Adipose tissue (tissue), 3 donors: ENCODE data around the gene NAV3. TPM values are rescaled to one million over a fixed set of nuclear protein-coding genes. Genes with fewer than 3 reads are reported as not detected.

Experiments used
- H3K27ac ChIP-seq: one replicate; pipeline ENCODE4 v1.5.1; 2013; ENCODE audit warnings: low read depth, low read length
- WGBS, 3 donors: extraction: QIAGEN DNeasy Blood & Tissue Kit; methylation state at CpG; one replicate each; pipeline ENCODE4 v1.1.7; 2013; 5-methylcytosine and 5-hydroxymethylcytosine counted together
- polyA plus RNA-seq, 3 donors: library from polyadenylated mRNA; stranded (reverse); fragments of 200-250 nt; gene quantifications; one replicate each; pipeline ENCODE4 v1.2.3, GENCODE V29; 2013
- donor health status: healthy with polysubstance abuse.
- donor health status: Bipolar disorder and iron deficiency.
- donor health status: healthy.

Gene NAV3
- polyA plus RNA-seq, 3 donors: 0.31 to 9.8 (median 1.9) TPM

DNA sequence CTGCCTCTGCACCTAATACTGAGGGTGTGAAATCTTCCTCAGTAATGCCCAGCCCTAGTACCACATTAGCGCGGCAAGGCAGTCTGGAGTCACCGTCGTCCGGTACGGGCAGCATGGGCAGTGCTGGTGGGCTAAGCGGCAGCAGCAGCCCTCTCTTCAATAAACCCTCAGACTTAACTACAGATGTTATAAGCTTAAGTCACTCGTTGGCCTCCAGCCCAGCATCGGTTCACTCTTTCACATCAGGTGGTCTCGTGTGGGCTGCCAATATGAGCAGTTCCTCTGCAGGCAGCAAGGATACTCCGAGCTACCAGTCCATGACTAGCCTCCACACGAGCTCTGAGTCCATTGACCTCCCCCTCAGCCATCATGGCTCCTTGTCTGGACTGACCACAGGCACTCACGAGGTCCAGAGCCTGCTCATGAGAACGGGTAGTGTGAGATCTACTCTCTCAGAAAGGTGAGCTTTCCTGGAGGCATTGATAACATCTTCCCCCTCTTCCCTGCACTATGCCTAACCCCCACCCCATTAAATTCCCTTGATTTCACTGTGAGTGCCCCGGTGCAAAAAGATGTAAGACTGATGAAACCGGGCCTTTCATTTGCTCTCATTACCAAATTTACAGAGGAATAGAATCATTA, 291.4 kb downstream of the NAV3 start:
- no peak overlapping the region for H3K27ac ChIP-seq
- 82 to 93% (median 90%) methylated on average over 16 of the region's 16 CpGs for WGBS, 3 donors

DNA sequence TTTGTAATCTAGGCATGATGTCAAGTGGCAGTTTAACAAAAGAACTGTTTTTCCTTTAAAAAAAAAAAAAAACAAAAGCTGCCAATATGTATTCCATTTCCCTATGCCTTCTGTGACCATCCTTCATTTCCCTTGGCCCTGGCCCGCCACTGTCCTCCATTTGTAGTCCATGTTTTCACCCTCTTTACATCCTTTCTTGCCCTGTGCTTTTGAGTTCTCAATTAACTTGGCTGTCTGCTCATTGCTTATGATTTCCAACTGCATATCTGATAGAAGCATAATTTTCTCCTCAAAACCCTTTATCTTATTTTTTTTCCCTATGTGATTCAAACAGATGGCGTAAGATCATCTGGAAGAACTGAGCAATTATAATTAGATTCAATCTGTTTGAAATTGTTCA, 297.5 kb downstream of the NAV3 start:
- H3K27ac ChIP-seq: no peak overlapping the region
- WGBS, 3 donors: 40 to 52% (median 51%) methylated on average over 2 of the region's 2 CpGs

DNA sequence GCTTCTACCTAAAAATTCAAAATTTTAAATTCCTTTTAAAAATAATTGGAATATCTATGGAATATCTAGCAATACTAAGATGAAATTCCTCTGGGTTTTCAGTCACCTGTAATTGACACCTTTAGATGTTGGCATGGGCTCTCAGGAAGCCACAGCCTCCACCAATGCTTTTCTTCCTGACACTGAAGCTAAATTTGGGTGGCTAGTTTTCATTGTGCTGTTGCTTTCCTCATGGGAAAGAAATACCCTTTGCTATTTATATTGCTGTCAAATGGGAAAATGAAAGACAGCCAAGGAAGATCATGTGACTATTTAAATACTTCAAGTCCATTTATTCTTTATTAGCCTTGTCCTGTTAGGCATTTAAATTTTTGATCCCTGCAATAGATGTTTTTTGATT, 313.0 kb downstream of the NAV3 start:
- H3K27ac ChIP-seq: no peak overlapping the region

DNA sequence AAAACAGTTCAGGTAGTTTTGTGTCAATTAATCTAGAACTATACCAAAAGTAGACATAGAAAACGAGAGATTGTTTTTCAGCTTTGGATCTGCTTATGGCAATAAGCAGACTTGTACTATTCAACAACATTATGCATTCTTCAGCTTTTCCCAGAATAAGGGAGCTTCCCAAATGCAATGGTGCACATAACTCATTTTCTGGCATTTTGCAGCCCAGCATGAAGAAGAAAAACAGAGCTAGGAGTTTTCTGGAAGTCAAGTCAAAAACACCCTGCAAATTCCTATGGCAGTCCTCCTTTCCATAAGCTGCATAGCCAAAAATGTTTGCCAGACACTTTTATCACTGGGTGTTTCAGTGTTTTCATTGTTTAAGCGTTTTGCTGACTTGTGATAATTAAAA, 314.7 kb downstream of the NAV3 start:
- H3K27ac ChIP-seq: no peak overlapping the region
- 35 to 48% (median 42%) methylated on average over 2 of the region's 2 CpGs for WGBS, 3 donors

DNA sequence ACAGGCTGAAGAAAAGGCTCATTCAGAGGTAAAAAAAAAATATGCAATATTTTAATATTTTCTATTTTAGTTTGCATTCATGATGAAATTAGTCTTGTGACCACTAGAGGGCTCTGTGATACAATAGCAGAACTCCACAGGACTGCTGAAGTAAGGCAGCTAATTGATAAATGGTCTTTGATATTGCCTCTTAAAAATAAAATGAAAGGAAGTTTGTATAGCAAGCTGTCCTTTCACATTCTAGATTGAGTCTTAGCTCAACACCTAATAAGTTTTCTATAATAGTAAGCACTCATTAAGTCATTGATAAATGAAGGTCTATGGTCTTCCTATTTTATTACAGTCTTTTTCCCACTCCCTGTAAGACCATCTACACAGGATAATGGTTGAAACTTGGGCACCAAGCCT, 315.7 kb downstream of the NAV3 start:
- H3K27ac ChIP-seq: no peak overlapping the region

DNA sequence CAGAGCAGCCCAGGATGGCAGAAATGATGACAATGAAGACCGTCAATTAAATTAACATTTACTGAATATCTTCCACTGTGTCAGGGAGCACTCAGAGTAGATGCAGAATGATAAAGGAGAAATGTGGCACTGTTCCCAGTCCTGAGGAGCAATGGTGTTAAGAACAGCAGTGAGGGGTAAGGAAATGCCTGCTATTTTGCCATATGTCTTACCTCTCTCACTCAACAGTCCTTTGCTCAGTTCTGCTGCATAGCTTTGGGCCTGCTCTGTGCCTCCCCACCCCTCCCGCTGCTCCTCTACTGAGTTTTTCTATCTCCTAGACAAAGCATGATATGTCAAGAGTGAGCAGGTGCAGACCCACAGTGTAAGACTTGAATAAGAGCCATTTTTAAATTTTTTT, 318.8 kb downstream of the NAV3 start:
- WGBS, 3 donors: 58 to 85% (median 85%) methylated on average over 2 of the region's 2 CpGs
- H3K27ac ChIP-seq: no peak overlapping the region

DNA sequence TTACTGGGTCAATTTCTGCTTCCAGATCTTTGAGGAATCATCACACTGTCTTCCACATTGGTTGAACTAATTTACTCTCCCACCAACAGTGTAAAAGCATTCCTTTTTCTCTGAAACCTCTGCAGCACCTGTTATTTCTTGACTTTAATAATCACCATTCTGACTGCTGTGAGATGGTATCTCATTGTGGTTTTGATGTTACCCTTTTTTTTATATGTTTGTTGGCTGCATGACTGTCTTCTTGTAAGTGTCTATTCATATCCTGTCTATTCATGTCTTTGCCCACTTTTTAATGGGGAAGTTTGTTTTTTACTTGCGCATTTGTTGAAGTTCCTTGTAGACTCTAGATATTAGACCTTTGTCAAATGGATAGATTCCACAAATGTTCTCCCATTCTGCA, 324.9 kb downstream of the NAV3 start:
- 91 to 100% (median 95%) methylated on average over 1 of the region's 1 CpG for WGBS, 3 donors
- no peak overlapping the region for H3K27ac ChIP-seq

DNA sequence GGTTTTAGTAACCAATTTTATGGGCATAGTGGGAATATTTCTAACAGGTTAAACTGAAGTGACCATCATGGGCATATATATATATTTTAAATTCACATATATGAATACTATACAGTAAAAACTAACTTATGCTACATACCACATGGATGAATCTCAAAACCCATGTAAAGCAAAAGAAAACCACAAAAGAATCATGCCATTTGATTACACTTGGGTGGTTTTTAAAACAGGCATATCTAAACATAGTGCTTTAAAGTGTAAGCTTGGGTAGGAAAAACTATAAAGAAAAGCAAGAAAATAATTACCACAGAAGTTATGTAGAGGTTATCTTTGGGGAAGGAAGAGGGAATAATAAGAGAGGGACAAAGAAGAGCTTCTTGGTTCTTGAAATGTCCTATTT, 326.1 kb downstream of the NAV3 start:
- no peak overlapping the region for H3K27ac ChIP-seq

DNA sequence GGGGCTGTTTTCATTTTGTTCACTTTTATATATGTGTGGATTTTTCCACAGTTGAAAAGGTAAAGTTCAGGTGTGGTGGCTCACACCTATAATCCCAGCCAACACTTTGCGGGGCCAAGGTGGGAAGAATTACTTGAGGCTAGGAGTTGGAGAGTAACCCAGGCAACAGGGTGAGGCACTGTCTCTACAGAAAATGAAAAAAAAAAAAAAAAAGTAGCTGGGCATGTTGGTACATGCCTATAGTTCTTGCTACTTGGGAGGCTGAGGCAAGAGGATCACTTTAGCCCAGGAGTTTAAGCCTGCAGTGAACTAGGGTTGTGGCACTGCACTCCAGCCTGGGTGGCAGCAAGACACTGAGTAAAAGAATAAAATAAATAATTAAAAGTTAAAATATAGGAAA, 326.5 kb downstream of the NAV3 start:
- WGBS, 3 donors: 97 to 100% (median 100%) methylated on average over 1 of the region's 1 CpG

DNA sequence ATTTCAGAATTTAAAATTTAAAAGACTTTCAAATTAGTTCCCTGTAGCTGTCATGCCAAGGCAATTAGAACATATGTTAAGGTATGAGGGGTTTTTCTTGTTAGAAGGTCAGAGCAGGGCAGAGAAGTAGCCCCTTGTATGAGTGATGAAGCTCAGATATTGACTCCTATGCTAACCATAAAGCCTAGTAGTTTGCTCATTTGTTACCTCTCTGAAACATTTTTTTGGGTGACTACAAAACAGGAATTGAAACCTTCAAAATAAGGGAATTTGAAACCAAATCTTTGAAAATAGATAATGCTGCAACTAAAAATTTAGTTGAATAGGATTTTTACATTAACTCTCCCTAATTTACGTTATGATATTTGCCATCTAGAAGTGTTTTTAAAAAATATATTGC, 333.5 kb downstream of the NAV3 start:
- H3K27ac ChIP-seq: no peak overlapping the region
- WGBS, 3 donors: 73 to 93% (median 91%) methylated on average over 1 of the region's 1 CpG

More for the DNA sequence above, 326.5 kb downstream of the NAV3 start:
- no peak overlapping the region for H3K27ac ChIP-seq

DNA sequence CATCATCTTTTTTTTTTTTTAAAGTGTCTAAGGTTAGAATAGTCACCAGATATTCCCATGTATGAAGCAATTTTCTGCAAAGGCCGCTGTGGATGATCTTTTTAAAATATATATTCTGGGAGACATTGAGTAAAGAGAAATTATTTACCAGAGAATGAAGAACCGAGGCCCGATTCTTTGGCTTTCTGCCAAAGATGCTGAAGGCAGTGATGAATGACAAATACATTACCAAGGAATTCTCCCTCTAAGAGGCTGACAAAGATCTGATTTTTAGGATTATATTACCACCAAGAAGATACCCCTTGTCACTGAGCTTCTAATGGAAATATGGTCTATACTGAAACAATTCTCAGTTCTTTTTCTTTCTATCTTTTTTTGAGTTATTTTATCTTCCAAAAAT, 336.8 kb downstream of the NAV3 start:
- H3K27ac ChIP-seq: no peak overlapping the region
- WGBS, 3 donors: 24 to 60% (median 53%) methylated on average over 3 of the region's 3 CpGs

DNA sequence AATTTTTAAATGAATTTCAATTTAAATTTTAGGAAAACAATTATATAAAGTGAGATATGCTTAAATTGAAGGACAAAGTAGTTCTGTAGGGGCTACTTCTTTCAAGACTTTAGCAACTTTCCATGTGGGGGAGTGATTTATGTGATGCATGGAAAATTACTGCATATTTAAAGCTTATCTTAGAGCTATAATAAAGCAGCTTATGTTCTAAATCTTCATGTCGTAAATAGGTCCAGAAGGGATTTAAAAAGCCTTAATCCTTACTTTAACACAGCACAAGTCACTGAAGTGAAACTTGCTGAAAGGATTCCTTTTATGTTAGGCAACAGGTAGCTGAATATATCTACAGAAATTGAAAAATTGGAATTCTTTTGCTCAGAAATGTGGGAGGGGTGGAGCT, 340.4 kb downstream of the NAV3 start:
- WGBS, 3 donors: 45 to 71% (median 69%) methylated on average over 1 of the region's 1 CpG

DNA sequence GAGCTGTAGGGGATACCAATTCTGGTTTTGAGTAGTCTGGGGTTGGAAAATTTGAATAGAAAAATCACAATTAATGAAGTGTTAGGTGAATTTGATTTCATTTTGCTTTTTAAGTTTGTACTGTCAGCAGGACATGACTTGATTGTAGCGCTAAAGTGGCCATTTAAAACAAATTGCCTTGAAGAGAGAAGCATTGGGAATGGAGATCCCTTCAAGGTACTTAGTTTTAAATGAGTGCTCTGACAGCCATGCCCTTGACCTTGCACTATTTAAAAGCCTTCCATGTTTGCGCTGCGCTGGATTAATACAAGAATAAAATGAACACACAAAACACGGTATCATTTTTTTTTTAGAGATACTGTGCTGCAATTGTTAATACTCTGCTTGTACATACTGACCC, 345.9 kb downstream of the NAV3 start:
- WGBS, 3 donors: 83 to 91% (median 86%) methylated on average over 4 of the region's 4 CpGs
- H3K27ac ChIP-seq: no peak overlapping the region

More for the DNA sequence above, 340.4 kb downstream of the NAV3 start:
- H3K27ac ChIP-seq: no peak overlapping the region

DNA sequence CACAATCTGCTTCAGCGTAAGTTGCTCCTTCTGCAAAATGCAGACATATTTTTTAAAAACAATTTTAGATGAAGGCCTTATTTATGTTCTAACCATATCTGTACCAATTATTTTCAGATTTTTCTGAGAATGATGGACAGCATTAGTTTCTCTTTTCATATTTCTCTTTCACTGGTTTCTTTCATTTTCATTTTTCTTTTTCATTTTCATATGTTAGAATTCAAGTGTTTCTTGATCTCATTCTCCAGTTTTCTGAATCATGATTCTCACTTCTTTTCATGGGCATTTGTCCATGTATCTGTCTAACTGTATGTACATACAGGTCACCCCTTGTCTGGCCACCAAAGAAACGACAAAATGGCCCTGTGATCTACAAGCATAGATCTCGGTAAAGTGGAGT, 346.6 kb downstream of the NAV3 start:
- WGBS, 3 donors: 88 to 97% (median 93%) methylated on average over 3 of the region's 3 CpGs
- no peak overlapping the region for H3K27ac ChIP-seq

DNA sequence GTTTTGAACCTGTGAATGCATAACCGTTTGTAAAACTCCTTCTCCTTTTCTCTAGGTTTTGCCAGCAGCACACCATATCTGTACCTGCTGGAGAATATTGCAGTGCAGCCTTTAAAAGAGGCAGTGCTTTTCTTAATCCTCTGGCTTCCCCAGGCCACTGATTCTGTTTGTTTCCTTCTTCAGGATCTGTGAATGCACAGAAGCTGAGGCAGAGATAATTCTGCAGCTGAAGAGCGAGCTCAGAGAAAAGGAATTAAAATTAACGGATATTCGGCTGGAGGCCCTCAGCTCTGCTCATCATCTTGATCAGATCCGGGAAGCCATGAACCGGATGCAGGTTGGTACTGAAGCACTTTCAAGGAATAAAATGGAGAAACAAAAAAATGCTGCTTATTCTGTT, 348.7 kb downstream of the NAV3 start:
- 66 to 70% (median 66%) methylated on average over 6 of the region's 6 CpGs for WGBS, 3 donors

DNA sequence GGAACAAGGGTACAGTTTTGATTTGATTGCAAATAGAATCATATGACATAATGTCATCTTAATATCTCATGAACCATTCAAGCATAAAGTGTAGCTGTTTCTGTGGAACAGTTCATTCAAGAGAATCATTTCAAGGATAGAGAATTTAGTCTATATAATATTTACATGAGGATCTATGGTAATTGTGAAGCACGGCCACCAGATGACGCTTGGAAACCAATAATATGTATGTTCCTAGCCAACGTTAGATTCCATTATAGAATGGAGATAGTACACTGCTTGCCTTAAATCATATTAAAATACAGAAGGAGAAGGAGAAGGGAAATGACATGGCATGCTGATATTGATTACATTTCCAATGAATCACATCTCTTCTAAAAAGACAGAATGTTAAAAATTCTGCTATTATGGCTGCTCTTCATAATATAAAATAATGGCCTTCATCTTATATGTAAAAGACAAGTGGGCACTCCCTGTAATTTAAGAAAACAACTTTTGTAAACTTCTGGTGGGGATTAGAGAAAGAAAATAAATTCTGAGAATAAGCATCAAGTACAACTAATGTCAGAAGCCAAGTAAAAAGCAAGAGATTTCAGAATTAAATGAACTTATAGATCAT, 351.0 kb downstream of the NAV3 start:
- H3K27ac ChIP-seq: no peak overlapping the region
- 21 to 46% (median 42%) methylated on average over 3 of the region's 3 CpGs for WGBS, 3 donors

More for the DNA sequence above, 348.7 kb downstream of the NAV3 start:
- H3K27ac ChIP-seq: no peak overlapping the region

DNA sequence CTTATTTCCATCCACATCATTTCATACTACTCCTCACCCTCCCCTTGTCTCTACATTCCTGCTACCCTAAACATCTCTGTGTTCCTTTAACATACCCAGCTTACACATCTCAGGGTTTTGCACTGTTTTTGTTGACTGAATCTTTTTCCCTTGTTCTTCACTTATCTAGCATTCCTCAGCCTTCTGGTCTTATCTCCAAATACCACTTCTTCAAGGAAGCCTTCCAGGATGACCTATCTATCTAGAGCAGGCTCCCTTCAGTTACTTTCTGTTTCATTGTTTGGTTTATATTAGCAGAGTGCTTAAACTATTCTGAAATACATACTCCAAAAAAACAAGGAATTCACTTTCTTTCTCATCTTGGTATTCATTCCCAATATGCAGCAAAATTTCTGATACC, 353.1 kb downstream of the NAV3 start:
- no peak overlapping the region for H3K27ac ChIP-seq

DNA sequence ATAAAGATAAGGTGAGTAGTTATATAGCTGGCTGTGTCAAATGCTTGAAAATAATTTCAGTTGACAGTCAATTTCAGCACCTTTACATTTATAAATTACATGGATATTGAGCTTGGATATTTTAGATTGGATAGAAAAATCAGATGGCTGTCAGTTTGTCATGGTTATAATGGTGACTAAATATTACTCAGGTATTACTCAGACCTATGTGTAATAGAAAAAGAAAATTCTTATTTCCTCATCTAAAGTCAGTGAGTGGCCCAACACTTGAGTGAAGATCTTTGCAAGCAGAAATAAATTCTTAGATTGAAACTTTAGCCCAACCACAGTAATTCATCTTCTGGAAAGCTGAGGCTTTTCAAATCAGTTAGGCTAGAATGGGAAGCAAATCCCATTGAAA, 354.4 kb downstream of the NAV3 start:
- H3K27ac ChIP-seq: no peak overlapping the region

DNA sequence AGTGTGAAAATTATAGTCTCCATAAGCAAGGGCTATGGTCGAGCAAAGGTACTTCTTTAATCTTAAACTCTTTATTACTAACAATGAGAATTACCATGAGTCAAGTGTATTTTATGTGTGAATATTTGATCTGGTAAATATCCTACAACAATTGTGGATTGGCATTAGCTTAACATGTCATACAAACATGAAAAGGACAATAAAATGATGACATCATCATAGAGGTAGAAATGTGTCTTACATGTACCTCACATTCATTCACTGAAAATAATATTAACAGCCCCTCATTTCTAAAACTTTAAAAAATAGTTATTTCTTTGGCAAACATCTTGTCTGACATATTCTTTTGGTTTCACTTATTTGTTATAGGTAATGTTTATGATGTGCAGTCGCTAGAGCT, 355.0 kb downstream of the NAV3 start:
- no peak overlapping the region for H3K27ac ChIP-seq
- WGBS, 3 donors: 87 to 95% (median 93%) methylated on average over 2 of the region's 2 CpGs

DNA sequence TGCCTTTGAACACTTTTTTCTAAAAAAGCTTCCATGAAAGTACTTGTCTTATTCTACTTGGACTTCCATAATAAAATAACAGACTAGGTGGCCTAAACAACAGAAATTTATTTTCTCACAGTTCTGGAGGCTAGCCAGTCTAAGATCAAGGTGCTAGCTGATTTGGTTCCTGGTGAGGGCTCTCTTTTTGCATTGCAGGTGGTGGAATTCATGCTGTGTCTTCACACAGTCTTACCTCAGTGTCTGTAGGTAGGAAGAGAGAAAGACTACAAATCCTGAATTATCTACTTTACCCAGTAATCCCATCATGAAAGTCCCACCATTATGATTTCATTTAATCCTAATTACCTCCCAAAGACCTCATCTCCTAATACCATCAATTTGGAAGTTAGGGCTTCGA, 356.0 kb downstream of the NAV3 start:
- no peak overlapping the region for H3K27ac ChIP-seq
- 88 to 91% (median 89%) methylated on average over 1 of the region's 1 CpG for WGBS, 3 donors

DNA sequence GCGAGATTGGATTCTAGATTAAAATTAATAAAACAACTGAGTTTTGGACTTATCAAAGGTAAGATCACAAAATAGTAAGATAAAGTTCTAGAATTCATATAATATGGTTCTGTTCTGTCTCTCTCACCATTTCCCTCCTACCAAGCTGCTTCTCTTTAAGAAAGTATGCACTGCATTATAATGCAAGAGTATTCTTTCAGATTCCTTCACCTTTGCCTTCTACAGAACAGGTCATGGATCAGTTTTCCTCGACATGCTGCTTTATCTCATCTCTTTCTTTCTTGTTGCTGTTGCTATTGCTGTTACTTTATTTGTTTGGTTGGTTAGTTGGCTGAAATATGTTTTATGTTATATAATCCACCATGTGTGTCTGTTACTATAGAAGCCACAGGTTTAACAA, 357.0 kb downstream of the NAV3 start:
- WGBS, 3 donors: 64 to 80% (median 80%) methylated on average over 2 of the region's 2 CpGs

More for the DNA sequence above, 357.0 kb downstream of the NAV3 start:
- no peak overlapping the region for H3K27ac ChIP-seq
